Nasal cavity respiratory epithelium epithelial cell of viscerocranial mucosa (primary cell): ENCODE measurements around the gene JPH3. TPM values are rescaled to one million over a fixed set of nuclear protein-coding genes. Genes with fewer than 3 reads are reported as not detected.

Source experiments
- total RNA-seq: library from RNA; depleted of rRNA; stranded (reverse); fragments of >200 nt; gene quantifications from 2 replicates; pipeline ENCODE4 v1.2.3, GENCODE V29; 2014

The JPH3 gene
- total RNA-seq = under 0.01 TPM in 2 replicates

DNA sequence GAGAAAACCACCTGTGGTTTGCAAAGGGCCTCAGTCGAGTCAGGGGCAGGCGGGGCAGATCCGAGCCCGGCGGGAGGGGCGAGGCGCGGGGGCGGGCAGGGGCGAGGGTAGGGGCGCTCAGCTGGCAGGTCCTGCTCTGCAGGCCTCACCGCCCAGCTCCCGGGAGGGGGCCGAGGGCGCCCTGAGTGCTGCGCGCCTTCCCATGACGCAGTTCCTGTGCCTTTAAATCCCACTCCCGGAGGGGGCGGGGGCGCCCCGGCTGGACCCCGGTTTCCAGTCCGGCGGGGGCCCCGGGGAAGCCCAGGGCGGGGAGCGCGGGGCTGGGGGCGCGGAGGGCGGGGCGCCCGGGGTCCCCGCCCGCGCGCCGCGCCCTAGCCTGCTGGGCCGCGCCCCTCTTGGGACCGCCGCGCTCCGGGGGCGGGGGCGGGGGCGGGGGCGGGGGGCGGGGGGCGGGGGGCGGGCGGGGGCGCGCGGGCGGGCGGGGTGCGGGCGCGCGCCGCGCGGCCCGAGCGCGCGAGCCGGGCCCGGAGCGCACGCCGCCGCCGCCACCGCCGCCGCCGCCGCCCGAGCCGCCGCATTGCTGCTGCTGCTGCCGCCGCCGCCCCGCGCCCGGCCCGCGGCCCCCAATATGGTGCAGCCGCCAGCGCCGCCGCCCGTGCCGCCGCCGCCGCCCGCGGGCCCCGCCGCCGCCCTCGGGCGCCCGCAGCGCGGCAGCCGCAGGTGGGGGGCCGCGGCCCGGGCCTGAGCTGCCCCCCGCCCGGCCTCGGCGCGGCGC lies at the start of gene JPH3:
JPH3 (plus strand) TSS at position 508 of the 775 bp plus-strand sequence. CDS start 639 bp downstream, outside the sequence.

Other genes with a start within 250 kb of the JPH3 start
- 31.4 and 50.4 TPM in 2 replicates for gene FBXO31, start 218.7 kb upstream of the JPH3 start, total RNA-seq
- gene MAP1LC3B, start 210.2 kb upstream of the JPH3 start, total RNA-seq = 115 and 118 TPM in 2 replicates
- 4.4 and 10.0 TPM in 2 replicates for gene ZCCHC14, start 109.5 kb upstream of the JPH3 start, total RNA-seq
- gene KLHDC4, start 163.5 kb downstream of the JPH3 start, total RNA-seq = 28.4 and 36.4 TPM in 2 replicates